Neural cell (in vitro differentiated cells): Measurements from ENCODE around the gene METTL6.

Experiments
- EP300 ChIP-seq: fragments of 450-650 bp; conservative IDR thresholded peaks from 2 replicates; pipeline ENCODE4 v1.6.1; 2014; ENCODE audit warnings: antibody characterized with exemption, mild to moderate bottlenecking, moderate library complexity; ENCODE audit not compliant: poor library complexity, severe bottlenecking
- EZH2 ChIP-seq: fragments of 200-600, 300-800 bp; shearing (Covaris generic), sonication (generic); IDR thresholded peaks from 2 replicates; pipeline ENCODE4 v1.6.1; 2014; ENCODE audit warnings: antibody characterized with exemption, low read length, borderline replicate concordance, mild to moderate bottlenecking; ENCODE audit not compliant: insufficient read depth, poor library complexity, severe bottlenecking
- POLR2AphosphoS5 ChIP-seq: IDR thresholded peaks from 2 replicates; pipeline ENCODE4 v1.6.1; 2012
- RAD21 ChIP-seq: fragments of 450-650 bp; conservative IDR thresholded peaks from 2 replicates; pipeline ENCODE4 v1.6.1; 2014; ENCODE audit warnings: antibody characterized with exemption, mild to moderate bottlenecking, moderate library complexity
- TF ChIP-seq, protein P1 (sequence below): fragments of 450-650 bp; IDR thresholded peaks from 2 replicates; pipeline ENCODE4 v1.5.1; 2014; ENCODE audit warnings: antibody characterized with exemption, mild to moderate bottlenecking, moderate library complexity; ENCODE audit not compliant: poor library complexity, severe bottlenecking

DNA sequence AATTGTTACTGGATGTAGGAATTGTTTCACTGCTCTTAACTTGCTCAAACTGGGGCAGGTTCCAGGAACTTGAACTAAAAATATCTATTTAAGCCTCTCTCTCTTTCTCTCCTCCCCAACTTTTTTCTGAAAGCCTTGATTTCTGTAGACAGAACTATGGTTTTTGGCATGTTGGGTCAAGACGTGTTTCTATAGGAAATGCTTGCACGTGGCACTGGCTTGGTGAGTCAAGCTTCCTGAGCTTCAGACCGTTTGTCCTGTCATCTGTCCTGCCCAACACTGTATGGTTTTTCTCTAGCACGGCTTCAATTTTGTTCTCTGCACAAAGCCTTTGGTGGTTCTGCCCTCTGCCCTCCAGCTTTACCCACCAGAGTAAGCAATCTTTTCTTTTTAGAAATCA is 13.5 kb upstream of the METTL6 start:
- TF ChIP-seq, protein P1, sequence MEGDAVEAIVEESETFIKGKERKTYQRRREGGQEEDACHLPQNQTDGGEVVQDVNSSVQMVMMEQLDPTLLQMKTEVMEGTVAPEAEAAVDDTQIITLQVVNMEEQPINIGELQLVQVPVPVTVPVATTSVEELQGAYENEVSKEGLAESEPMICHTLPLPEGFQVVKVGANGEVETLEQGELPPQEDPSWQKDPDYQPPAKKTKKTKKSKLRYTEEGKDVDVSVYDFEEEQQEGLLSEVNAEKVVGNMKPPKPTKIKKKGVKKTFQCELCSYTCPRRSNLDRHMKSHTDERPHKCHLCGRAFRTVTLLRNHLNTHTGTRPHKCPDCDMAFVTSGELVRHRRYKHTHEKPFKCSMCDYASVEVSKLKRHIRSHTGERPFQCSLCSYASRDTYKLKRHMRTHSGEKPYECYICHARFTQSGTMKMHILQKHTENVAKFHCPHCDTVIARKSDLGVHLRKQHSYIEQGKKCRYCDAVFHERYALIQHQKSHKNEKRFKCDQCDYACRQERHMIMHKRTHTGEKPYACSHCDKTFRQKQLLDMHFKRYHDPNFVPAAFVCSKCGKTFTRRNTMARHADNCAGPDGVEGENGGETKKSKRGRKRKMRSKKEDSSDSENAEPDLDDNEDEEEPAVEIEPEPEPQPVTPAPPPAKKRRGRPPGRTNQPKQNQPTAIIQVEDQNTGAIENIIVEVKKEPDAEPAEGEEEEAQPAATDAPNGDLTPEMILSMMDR = no peak
- TF ChIP-seq EP300 (no peak), RAD21 (no peak), POLR2AphosphoS5 (no peak), EZH2 (no peak)
